Erythroblast (primary cell): ENCODE results near the gene ZNF746.

Experiments
- GATA1 ChIP-seq: IDR thresholded peaks from 2 replicates; pipeline ENCODE4 v1.6.1; 2011; ENCODE audit warnings: low read depth, mild to moderate bottlenecking, control low read depth, low read length, moderate library complexity
- POLR2A ChIP-seq: IDR thresholded peaks from 2 replicates; pipeline ENCODE4 v1.6.1; 2011; ENCODE audit warnings: mild to moderate bottlenecking, low read length

GRCh38 chr7:149498811-149499210 is 1.2 kb upstream of the ZNF746 start:
- TF ChIP-seq POLR2A (no peak), GATA1 (no peak)
